ENCODE results near the gene TAF4.

TAF4 gene

DNA sequence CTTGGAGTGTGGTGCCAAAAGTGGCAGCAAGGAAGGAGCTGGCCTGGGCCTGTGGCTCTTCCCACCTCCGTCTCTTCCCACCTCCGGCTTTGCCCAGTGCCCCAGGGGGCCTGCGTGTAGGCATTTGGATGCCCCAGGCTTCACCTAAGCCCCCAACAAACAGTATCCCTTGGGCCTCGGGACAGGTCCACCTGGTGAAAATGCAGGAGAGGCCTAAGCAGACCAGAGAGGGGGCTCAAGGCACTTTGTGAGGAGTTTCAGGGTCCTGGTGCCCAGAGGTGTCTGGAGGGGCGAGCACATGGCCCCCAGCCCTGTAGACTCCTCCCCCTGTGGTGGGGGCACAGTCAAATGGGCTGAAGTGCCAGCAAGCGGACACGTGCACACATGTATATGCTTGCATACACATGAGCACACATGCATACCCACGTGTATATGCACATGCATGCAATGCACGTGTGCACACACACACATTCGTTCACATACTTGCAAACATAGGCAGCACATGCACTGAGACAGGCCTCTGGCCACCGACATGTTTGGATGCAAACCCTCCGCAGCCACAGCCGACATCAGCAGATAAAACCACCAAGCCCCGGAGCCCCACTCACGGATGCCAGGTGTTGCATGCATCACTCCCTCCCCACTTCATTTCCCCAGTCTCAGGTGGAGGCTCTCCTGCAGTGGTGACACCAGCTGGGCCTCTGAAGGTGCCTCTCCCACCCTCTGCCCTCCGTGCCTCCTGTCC is 124.5 kb downstream of the TAF4 start:
- no peak for DNase-seq

DNA sequence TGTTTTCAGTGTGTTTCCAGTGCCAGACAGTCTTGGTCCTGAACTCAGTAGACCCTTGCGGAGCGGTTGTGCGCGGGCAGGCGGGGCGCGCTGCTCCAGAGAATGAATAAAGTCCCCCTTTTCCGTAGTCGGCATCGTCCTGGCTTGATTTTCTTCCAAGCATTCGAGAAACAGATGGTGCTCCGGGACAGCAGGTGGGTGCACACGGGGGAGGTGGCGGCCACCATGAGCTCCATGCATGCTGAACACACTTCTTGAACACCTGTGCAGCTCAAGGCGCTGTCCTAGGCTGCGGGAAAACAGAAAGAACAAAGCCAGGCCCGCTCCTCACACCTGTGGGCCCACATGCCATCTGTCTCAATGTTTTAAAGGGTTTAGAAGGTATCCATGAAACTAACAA is 125.2 kb downstream of the TAF4 start:
- DNase-seq: no peak

DNA sequence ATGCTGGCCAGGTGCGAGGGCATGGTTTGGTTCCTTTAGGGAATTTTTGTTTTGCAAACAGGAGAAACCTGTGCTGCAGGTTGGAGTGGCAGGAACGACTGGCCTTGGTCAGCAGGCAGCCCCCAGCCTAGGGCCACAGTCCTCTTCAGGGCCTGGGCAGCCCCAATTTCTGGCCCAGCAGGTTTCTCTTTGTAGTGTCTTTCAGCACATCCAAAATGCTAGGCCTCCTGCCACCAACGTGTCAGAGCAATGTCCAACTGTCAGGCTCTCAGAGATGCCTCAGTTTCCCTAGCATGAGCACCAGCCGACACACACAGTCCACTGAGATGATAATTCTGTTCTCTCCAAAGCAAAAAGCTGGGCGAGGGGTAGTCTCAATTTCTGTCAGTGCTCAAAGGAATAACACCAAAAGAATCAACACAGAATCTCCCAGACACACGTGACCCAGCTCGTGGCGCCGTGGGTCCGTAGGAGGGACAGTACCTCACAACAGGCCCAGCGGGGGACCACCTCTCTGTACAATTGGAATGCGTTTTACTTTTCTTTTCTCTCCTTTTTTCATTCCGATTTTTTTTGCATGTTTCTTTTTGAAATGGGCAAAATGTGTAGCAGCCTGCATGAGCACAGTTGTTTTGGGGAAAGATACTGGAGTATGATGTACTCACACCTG is 125.9 kb downstream of the TAF4 start:
- DNase-seq: no peak

DNA sequence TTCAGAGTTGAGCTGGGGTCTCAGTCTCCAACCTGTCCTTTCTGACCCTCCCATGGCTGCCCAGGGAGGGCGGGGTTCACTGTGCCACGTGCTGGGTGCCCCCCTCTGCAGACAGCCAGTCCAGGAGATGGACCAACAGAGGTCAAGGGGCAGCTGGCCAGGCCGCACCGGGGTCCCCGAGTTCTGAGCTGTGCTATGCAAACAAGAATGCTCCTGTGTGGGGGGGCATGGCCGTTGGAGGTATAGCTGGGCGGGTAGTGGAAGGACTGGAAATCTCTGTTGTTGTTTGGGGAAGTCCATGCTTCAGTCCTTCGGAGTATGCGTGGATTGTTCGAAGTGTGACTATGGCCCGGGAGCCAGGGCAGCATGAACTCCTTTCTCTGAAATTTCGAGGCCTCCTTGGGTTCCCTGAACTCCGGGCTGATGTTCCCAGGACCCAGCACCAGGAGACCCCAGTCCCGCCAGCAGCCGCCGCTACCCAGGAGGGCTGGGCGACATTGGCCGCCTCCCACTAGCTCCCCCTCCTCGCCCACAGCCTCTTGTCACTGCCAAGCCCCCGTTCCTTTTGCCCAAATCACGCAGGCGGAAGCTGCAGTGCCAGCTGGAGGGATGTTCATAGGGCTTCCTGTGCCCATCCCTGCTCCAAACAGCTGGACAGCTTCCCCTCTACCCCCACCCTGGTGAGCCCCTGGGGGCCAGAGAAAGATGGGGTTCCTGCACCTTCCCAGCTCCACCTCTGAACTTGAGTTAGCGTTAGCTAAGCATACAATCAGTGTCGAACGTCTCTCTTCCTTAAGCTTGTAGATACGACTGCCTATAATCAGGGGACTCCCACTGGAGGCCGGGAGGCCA is 126.6 kb downstream of the TAF4 start:
- DNase-seq: no peak

DNA sequence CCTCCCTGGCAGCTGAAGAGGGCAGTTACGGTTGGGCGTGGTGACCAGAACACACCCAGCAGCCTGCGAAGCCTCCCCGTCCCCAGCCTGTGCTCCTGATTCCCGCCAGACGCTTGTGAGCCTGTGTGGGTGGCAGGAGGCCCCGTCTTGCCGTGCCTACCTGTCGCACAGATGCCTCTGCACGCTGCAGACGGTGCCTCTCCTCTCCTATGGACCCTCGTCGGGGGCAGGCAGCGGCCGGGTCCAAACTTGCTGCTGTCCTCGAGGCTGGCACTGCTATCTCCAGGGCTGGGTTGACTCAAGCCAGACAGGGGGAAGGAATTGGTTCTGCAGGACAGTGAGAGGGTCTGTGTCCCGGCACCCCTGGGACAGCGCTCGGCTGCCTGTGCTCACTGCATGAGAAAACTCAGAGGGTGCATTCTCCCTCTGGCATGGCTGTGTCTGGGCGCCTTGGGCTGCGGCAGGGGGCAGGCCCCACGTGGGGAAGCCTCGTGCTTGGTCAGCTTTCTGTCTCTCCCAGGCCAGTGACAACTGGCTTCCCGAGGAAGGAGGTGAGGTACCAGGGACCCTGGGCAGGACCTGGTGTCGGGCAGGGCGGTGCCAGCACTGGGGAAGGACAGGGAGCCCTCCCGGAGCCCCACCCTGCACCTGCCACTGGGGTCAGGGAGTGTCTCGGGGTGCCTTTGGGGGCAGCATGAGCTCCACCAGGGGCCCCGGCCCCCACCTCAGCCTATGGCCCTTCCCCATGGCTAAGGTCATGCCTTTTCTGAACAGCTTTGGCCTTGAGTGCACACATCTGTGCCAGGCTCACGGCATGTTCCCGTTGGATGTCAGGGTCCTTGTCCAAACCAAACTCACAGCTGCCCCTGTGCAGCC is 127.5 kb downstream of the TAF4 start:
- no peak for DNase-seq

DNA sequence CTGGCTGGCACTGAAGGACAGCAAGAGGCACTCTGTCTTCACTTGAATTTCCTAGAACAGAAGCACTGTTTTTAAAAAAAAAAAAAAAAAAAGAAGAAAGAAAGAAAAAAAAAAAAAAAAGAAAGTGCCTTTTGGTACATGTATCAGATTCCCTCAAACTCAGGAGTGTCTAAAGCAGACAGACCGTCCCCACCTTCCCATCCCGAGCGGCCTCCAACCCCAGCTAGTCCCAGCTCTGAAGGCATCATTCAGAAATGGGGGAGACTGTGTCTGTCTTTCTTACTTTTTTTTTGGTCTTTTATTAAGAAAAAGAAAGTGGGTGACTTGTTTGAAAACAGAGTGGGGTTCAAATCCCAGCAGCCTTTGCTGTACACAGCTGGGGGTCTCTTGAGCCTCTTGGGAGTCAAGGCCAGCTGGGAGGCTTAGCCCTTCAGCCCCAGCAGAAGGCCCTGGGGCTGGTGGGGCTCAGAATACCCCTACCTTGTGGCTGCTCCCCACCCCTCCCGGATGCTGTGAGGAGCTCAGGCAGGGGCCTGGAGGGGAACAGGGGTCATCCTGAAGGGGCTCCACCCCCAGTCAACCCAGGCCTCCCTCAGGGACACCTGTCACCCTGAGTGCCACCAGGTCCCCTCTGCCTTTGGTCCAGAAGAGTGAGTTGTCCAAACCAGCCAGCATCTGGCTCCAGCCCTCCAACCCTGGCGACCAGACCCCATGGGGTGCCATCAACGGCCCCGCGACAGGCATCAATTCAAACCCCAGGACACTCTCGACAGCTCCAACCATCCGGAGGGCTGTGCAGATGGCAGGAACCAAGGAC is 128.3 kb downstream of the TAF4 start:
- no peak for DNase-seq

DNA sequence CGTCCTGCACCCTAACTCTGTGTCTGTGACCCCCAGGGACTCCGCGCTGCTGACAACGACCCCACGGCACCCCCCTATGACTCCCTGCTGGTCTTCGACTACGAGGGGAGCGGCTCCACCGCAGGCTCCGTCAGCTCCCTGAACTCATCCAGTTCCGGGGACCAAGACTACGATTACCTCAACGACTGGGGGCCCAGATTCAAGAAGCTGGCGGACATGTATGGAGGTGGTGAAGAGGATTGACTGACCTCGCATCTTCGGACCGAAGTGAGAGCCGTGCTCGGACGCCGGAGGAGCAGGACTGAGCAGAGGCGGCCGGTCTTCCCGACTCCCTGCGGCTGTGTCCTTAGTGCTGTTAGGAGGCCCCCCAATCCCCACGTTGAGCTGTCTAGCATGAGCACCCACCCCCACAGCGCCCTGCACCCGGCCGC is 129.0 kb downstream of the TAF4 start:
- DNase-seq: no peak

DNA sequence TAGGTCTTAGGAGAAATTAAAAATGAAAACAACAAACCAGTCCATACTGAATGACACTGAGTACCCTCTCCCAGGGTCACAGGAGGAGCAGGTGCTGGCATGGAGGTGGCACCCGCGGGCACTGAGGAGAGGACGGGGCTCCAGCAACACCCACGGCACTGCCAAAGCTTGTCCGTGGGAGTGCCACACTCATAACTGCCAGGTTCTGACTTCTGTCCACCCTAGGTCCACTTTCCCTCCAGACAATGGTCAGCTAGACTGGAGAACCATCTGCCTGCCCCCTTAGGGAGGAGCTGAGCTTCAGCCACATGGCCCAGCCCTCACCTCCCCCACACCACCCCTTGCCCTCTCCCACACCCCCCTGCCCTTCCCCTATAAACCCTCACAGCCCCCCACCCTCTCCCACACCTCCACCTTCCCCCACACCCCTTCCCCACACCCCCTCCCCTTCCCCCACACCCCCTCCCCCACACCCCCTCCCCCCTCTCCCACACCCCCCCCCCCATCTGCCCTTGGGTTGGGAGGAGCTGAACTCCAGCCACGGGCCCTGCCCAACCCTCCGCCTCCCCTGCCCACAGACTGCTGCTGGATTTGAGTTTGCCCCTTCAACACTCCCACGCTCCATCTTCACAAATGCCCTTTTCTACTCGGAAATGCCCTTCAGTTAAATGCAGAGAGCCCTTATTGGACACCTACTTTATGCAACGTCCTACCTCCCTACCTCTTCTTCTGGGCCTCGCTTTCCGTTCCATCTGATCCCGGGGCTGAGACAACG is 129.6 kb downstream of the TAF4 start:
- no peak for DNase-seq

DNA sequence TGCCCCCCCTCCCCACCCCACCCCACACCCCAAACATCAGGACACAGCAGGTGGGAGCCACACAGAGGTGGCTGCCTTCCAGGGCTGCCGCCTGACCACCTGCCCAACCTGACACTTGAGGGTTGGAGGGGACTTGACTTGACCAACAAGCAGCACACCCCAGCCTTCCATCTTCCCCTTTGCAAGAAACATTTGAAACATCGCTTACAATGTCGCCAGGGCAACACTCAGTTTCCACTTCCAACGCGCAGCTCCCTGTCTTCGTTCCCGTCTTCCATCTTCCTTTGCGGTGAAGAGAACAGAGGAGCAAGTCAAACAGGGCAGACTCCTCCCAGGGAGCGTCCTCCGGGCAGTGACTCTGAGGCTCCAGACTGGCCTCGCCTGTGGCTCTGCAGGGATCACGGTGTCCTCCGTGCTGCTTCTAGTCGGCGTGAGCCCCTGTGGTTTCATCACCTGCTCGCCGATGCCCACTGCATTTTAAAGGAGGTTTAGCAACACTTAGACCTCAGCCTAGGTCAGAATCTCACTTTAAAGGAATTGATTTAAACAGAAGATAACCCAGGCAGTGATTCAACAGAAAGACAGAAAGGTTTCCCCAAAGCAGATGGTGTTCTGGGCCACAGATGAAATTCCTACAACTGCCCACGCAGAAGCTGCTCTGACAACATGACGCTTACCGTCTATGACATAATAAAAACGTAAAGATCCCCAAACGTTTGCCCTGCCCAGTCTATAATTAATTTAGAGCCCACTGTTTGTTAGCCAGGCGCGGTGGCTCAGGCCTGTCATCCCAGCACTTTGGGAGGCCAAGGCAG is 130.8 kb downstream of the TAF4 start:
- DNase-seq: no peak

DNA sequence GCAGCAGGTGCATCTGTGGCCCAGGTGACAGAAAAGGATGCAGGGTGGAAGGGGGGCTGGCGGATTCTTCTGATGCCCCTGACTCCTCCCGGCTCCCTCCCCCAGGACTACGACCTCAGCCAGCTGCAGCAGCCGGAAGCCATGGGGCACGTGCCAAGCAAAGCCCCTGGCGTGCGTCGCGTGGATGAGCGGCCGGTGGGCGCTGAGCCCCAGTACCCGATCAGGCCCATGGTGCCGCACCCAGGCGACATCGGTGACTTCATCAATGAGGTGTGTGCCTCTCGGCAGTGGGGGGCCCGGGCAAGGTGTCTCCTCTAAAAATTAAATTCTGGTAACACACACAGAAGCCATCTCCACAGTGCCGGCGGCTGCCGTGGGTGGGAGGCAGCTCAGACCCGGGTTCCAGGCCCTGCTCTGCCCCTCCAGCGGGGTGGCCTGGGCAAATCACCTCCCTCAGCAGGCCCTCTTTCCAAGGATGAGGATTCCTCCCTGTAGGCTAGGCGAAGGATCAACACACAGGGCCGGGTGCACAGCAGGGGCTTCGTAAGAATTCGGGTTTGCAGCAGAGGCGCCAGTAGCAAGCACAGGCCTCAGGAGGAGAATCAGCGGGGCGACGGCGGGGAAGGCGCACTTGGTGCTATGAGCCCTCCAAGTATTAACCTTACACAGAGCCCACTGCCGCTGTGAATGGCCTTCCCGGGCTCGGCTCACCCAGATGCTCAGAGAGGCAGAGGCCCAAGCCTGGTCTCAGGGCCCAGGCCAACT is 131.5 kb downstream of the TAF4 start:
- no peak for DNase-seq

DNA sequence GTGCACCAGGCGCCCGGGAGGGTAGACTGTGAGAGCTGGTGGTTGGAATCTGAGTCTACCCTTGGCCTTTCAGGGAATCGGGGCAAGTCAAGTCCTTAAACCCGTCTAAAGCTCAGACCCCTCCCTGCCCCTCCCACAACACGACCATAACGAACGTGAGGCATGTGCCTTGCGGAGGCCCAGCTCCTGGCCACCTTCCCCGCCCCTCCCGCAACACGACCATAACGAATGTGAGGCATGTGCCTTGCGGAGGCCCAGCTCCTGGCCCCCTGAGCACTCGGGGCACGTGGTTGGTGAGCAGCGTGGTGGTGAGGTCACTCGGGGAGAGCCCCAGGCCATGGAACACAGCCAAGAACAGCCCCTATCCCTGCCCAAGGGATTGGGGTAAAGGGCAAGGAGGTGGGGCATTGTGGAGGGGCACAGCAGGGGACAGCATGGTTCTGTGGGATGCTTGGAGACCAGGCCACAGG is 132.2 kb downstream of the TAF4 start:
- DNase-seq: no peak

DNA sequence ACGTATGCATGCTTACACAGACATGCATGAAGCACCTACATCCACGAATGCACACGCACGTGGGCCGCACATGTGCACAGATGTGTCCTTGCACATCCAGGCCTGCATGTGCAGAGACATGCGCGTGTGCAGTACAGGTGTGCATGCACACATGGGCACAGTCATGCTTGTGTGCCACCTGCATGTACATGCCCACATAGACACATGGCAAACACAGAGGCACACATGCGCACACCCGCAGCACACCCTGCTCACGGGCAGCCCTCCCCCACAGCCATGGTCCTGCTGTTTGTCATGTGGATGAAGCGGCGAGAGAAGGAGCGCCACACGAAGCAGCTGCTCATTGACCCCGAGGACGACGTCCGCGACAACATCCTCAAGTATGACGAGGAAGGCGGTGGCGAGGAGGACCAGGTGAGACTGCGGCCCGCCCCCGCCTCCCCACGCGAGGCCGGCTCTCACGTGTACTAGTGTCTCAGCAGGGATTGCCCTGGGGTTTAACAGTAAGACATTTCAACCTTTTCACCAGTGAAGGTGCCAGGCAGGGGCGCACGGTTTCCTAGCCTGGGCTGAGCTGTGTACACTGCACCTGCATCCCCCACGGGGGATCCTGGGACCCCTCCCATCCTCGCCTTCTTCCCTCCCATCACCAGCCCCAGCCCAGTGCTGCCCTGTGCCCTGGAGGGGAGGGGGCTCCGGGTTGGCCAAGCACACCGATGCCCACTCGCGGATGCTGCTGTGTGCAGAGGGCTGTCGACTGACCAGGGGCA is 132.8 kb downstream of the TAF4 start:
- DNase-seq: no peak

DNA sequence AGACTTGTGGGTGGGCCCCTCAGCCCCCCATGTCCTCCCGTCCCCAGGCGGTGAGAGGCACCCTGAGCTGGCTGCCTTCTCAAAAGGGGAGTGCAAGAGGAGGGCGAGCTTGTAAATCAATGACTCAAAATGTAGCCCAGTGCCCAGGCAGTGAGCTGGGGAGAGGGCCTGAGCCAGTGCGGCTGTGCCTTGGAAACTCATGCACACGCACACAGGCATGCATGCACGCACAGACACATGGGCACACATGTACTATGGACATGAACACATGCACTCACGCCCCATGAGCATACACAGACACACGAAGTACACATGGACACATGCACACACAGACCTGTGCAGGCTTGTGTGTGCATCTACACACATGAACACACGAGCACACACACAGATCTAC is 133.5 kb downstream of the TAF4 start:
- DNase-seq: no peak

DNA sequence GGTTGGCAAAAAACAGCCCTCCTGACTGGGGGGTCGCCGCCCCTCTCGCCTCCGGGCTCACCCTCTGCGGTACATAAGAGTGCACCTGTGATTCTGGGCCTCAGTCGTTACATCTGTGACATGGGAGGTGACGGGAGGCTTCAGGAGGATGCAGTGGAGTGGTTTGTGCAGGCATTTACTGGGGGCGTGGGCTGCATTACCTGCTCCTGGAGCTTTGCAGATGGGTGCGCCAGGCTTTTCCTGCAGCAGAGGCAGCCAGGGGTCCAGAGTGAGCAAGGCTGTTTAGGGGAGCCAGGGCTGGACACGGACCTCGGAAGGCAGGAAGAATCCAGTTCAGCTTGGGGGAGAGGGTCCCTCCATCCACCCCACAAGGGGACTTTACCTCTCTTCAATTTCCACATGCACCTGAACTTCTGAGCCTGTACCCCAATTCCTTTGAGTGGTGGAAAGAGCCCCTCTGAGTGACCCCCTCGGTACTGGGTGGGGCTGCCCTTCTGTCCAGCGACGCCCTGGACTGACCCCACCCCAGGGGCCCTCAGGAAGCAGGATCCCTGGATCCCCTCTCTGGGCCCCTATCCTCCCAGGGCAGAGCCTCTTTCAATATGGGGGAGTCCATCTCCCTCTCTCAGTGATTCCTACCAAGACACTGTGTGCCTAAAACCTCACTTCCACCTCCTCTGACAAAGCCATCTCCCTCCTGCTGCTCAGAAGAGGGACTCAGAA is 134.0 kb downstream of the TAF4 start:
- DNase-seq: no peak

DNA sequence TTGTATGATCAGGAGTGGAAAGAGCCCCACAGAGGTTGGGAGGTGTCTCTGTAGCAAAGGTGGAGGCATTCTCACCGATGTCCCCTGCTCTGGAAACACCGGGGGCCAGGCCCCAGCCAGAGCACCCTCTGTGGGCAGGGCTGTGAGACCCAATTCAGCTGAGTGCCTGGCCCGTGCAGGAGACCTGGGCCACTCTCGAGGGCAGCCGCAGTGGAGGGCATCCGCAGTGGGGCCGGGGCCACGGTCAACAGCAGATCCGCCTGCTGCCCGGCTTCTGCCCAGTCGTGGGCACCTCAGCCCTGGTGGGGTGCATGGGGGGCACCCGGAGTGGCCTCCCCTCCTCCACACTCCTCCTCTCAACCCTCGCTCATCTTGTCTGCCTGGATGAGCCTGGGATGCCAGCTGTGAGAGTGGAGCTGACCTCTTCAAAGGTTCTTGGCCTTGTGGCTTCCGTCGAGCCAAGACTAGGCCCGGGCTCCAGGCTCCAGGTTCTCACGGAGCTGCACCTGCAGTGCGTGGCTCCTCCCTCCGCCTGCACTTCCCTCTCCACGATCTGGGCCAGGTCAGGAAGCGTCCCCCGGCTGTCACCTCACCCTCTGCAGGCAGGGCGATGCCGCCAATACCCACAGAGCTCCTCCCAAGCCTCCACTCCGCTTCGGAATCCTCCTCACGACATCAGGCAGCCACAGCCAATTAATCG is 134.8 kb downstream of the TAF4 start:
- DNase-seq: no peak

DNA sequence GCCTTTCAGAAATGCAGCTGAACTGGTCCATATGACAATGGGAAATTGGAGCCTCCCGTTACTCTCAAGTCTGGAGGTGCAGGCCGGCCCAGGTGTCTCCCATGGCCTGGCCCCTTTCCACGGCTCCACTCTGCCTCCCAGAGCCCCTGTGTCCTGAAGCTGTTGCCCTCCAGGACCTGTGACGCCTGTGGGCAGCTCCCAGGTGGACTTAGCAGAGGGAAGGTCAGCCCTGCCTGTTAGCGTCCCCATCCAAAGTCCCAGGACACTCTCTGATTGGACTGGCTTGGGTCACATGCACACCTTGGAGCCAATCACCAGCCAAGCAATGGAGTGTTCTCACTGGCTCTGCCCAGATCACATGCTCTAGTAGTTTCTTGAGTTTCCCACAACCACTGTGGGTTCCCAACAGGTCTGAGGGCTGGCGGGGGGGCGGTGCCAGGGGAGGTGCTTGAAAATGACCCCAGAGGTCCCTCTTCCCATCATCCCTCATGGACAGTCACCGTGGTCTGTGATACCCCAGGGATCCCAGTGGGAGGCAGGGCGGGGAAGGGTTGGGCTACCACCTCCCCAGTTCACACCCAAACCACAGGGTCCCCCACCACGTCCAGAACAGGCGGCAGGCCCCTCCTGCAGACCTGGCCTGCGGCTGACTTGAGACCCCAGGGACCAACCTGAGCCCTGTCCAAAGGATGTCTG is 135.6 kb downstream of the TAF4 start:
- no peak for DNase-seq

Measured in T-helper 9 cell (primary cell).